ACHN (cell line): Measurements from ENCODE around the gene GRN.
"Not testable (repeated sequence)": the region's sequence is repeated elsewhere in the genome, so short reads cannot be mapped to it uniquely, and the experiment has no call there.

Experiments
- DNase-seq: peaks from one replicate; pipeline ENCODE4 v3.0.0-alpha.2; 2015
- in situ Hi-C: cut with HindIII; loops from 2 replicates; pipeline ENCODE4 v1.10.0; 2017; ENCODE audit warnings: low sequenced_read_pairs, low pct_ligation_motif_present, low pct_unique_long_range_greater_than_20kb

GRN gene

GRCh38 chr17:44354582-44355561 lies 9.8 kb downstream of the GRN start:
- in situ Hi-C loops, result no loop called here
- DNase-seq, result no peak

- DNase-seq, result no peak
- in situ Hi-C loops, result no loop called here
These were observed 10.6 kb downstream of the GRN start for GRCh38 chr17:44355642-44356099.

GRCh38 chr17:44356241-44356640 lies 11.1 kb downstream of the GRN start:
- no peak for DNase-seq
- in situ Hi-C loops, result no loop called here

- no peak for DNase-seq
These were observed 13.0 kb downstream of the GRN start for GRCh38 chr17:44358066-44358465.

GRCh38 chr17:44359006-44359405 lies 13.9 kb downstream of the GRN start:
- no peak for DNase-seq
- in situ Hi-C loops, result no loop called here

More at GRCh38 chr17:44358066-44358465, 13.0 kb downstream of the GRN start:
- in situ Hi-C loops, result no loop called here

- in situ Hi-C loops, result no loop called here
- DNase-seq, result no peak
These were observed 14.5 kb downstream of the GRN start for GRCh38 chr17:44359458-44360143.

- in situ Hi-C loops, result no loop called here
- no peak for DNase-seq
These were observed 15.0 kb downstream of the GRN start for GRCh38 chr17:44360144-44360533.

- in situ Hi-C loops, result no loop called here
- no peak for DNase-seq
These were observed 15.7 kb downstream of the GRN start for GRCh38 chr17:44360826-44361225.

GRCh38 chr17:44361292-44362260 lies 16.5 kb downstream of the GRN start:
- no peak for DNase-seq
- in situ Hi-C loops, result no loop called here

- no peak for DNase-seq
These were observed 17.4 kb downstream of the GRN start for GRCh38 chr17:44362459-44362948.

GRCh38 chr17:44362949-44363612 lies 18.0 kb downstream of the GRN start:
- peak; percentile 22 for DNase-seq
- in situ Hi-C loops, result no loop called here

More at GRCh38 chr17:44362459-44362948, 17.4 kb downstream of the GRN start:
- in situ Hi-C loops, result no loop called here

- in situ Hi-C loops, result no loop called here
- peak; percentile 67 for DNase-seq
These were observed 18.6 kb downstream of the GRN start, which contains the start of gene FAM171A2 for GRCh38 chr17:44363613-44364159. Gene FAM171A2, minus strand, starts transcription at chr17:44363853. Its CDS starts 139 bp downstream, at chr17:44363714.

GRCh38 chr17:44365051-44365450 lies 19.9 kb downstream of the GRN start:
- in situ Hi-C loops, DNase-seq: not testable (repeated sequence)

- in situ Hi-C loops, result no loop called here
- no peak for DNase-seq
These were observed 22.3 kb downstream of the GRN start for GRCh38 chr17:44367231-44367979.

- DNase-seq, in situ Hi-C loops: not testable (repeated sequence)
These were observed 23.5 kb downstream of the GRN start for GRCh38 chr17:44368391-44369243.
